GM12801 (cell line): ENCODE data around the gene CCN6.

ENCODE experiments used
- TF ChIP-seq, protein P1 (sequence below): IDR thresholded peaks from one replicate; pipeline ENCODE4 v1.5.1; 2011; ENCODE audit warnings: control low read depth; ENCODE audit not compliant: insufficient read length; ENCODE audit errors: extremely low read depth

CCN6 gene

DNA sequence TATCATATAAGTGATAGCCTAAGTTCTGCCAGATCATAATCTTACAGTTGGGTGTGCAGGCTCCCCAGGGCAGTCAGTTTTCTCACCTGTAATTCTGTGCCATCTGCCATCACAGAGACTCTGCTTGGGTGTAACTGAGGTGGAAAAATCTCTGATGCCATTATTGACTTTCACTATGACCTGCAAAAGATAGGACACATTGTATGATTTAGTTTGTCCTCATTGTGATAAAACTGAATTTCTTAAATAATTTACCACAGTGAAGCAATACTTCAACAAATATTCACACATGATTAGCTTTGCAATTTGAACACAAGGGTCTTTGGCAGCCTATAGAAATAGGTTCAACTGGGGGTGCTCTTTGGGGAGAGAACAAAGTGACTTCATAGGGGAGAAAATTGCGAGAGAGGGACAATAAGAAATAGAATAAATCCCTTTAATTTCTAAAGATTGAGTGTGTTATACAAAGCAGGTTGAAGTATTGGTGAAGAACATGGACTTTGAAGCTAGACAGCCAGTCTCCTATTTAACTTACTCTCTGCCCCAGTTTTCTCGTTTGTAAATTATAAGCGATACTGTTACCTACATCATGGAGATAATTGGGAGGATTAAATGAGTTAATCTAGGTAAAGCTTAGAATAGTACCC is 60.8 kb downstream of the CCN6 start:
- TF ChIP-seq, protein P1, sequence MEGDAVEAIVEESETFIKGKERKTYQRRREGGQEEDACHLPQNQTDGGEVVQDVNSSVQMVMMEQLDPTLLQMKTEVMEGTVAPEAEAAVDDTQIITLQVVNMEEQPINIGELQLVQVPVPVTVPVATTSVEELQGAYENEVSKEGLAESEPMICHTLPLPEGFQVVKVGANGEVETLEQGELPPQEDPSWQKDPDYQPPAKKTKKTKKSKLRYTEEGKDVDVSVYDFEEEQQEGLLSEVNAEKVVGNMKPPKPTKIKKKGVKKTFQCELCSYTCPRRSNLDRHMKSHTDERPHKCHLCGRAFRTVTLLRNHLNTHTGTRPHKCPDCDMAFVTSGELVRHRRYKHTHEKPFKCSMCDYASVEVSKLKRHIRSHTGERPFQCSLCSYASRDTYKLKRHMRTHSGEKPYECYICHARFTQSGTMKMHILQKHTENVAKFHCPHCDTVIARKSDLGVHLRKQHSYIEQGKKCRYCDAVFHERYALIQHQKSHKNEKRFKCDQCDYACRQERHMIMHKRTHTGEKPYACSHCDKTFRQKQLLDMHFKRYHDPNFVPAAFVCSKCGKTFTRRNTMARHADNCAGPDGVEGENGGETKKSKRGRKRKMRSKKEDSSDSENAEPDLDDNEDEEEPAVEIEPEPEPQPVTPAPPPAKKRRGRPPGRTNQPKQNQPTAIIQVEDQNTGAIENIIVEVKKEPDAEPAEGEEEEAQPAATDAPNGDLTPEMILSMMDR, result no peak

DNA sequence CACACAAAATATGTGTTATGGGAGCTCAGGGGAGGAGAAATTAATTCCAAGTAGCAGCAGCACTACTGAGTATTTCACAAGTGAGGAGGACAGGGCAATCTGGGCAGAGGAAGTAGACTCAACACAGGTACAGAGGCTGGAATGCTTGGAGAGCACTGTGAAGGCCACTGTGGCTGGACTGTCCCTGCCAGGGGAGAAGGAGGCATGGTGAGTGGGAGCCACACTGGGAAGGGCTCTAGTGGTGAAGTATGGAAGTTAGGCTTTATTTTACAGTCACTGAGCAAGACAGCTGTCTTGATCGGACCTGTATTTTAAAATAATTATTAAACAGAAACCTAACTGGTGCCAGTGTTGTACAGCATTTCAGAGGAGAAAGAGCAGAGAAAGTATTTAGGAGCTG is 62.3 kb downstream of the CCN6 start:
- TF ChIP-seq, protein P1, result no peak

DNA sequence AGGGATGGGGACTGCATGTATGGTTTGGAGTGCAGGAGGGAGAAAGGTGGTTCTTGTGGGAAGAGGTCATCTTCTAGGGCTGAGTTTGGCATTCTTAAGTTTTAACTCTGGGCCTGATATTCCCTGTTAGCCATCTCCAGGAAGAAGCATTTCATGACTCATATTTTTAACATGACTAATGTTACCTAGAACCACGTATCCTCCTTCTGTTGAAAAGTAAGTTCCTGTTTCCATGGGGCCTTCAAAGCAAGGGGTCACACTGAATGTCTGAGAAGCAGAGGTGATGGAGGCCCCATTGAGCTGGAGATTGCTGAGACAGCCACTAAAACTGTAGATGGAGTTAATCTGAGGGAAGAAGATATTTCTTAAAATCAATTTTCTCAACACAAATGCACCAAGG is 63.6 kb downstream of the CCN6 start:
- TF ChIP-seq, protein P1, result no peak

DNA sequence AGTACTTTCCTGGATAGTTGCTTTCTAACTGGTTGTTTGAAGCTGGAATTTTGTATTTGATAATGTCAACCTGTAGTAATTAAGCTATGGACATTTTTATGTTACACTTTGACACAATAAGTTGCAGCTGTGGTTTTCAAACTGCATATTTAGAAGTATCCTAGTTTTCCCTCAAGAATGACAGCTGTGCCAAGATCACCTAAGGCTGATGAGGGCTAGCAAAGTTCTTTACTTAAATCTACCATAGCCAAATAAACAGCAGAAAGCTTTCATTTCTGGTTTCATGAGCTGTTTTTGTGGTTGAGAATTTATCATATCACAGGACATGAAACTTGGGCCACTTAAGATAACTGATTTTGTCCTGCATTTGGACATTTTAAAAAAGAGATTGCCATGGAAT is 64.1 kb downstream of the CCN6 start:
- TF ChIP-seq, protein P1, result no peak
